NCI-H146 treated with DMSO at 0.1 percent for 48 hours (cell line): ENCODE measurements around the gene CEP164.

Source experiments
- DNase-seq: peaks from one replicate; lab custom pipeline; 2025; ENCODE audit not compliant: unreplicated experiment; lab: John Stamatoyannopoulos, UW

Gene CEP164

GRCh38 chr11:117356126-117356890, 28.7 kb downstream of the CEP164 start:
- DNase-seq = no peak

GRCh38 chr11:117361432-117361831, 33.8 kb downstream of the CEP164 start:
- no peak for DNase-seq

- DNase-seq = no peak
Measured at GRCh38 chr11:117366248-117366647, 38.6 kb downstream of the CEP164 start.

- no peak for DNase-seq
Measured at GRCh38 chr11:117366875-117367274, 39.2 kb downstream of the CEP164 start.

- DNase-seq = no peak
Measured at GRCh38 chr11:117369534-117369933, 41.9 kb downstream of the CEP164 start.

- DNase-seq = no peak
Measured at GRCh38 chr11:117371453-117371852, 43.8 kb downstream of the CEP164 start.

GRCh38 chr11:117374316-117375055, 46.8 kb downstream of the CEP164 start:
- no peak for DNase-seq

- no peak for DNase-seq
Measured at GRCh38 chr11:117375960-117376359, 48.3 kb downstream of the CEP164 start.

GRCh38 chr11:117376517-117376916, 48.9 kb downstream of the CEP164 start:
- no peak for DNase-seq

GRCh38 chr11:117378976-117379865, 51.6 kb downstream of the CEP164 start:
- no peak for DNase-seq

- DNase-seq = no peak
Measured at GRCh38 chr11:117380676-117381075, 53.0 kb downstream of the CEP164 start.

GRCh38 chr11:117381481-117382387, 54.1 kb downstream of the CEP164 start:
- no peak for DNase-seq

GRCh38 chr11:117382746-117383145, 55.1 kb downstream of the CEP164 start:
- no peak for DNase-seq

- DNase-seq = no peak
Measured at GRCh38 chr11:117384045-117384444, 56.4 kb downstream of the CEP164 start.

- no peak for DNase-seq
Measured at GRCh38 chr11:117385471-117385870, 57.8 kb downstream of the CEP164 start.

- no peak for DNase-seq
Measured at GRCh38 chr11:117385906-117386305, 58.3 kb downstream of the CEP164 start.

- DNase-seq = no peak
Measured at GRCh38 chr11:117387992-117388755, 60.5 kb downstream of the CEP164 start.

- no peak for DNase-seq
Measured at GRCh38 chr11:117390743-117391142, 63.1 kb downstream of the CEP164 start.

GRCh38 chr11:117391181-117391580, 63.5 kb downstream of the CEP164 start:
- DNase-seq = no peak
